ENCODE data around the gene ALOX15B.

ALOX15B gene

DNA sequence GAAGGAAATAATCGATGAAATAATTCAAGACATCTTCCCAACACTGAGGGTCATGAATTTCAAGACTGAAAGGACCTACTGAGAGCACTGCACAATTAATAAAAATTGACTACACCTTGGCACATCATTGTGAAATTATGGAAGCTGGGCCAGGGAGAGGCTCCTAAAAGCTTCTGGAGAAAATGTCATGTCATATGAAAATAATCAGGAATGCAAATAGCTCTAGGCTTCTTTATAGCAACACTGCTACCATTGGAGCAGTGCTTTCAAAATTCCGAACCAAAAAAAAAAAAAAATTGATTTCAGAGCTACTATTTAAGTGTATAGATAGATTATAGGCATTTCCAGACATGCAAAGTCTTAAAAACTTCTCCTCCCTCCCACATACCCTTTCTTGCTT lies 6.4 kb upstream of the ALOX15B start:
- in situ Hi-C loops (cut with MboI; ENCODE audit: low sequenced_read_pairs), result no loop called here

DNA sequence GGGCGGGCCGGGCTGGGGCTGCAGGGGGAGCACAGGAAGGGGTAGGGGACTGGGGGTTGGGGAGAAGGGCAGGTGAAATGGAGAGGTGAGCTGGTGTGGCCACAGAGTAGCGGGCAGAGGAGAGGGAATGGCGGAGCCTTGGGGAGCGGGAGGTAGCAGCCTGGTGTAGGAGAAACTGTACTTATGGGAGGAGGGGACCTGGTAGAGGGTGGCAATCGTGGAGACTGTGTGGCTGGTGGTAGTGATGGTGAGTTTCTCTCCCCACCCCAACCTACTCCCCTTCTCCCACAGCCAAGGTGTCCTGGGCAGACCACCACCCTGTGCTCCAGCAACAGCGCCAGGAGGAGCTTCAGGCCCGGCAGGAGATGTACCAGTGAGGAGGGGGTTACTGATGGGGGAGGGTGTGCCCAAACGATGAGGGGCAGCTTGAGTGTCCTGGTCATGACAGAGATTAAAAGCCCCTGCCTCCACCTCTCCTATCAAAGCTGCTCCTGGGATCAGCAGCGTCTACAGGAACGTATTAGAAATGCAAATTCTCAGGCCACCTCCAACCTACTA lies 831 bp downstream of the ALOX15B start:
- in situ Hi-C loops (cut with MboI; ENCODE audit: low sequenced_read_pairs), result loop anchor here (10.0 kb wide), 1 partner anchor 125 kb away; the partner anchor contains the start of gene RNF227

DNA sequence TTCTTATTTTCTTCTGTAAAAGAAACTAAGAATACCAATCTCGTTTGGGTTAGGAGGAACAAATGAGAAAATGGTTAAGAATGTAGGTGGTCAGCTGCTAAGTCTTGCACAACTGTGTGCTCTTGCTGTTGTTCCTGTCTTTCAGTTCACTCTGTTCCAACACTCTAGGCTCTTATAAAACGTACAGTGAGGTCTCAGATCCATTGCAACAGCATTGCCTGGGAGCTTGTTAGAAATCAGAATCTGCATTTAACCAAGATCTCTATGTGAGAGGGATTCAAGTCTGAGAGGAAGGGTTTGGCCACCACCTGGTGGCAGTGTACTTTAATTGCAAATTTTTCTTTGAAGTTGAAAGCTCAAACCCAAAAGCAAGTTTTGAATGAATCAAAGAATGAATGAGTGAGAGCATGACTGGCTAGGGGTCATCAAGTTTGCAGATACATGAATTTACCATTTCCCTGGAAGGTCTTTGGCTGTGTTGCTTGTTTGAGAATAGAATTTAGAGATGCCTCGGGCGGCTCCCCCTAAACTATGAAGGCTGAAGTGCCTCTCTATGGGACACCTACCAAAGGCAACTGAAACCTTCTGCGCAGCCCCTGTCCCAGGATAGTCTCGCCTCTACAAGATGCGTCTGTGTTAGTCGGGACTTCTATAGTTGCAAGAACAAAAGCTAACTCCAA lies 2.5 kb downstream of the ALOX15B start:
- in situ Hi-C loops (cut with MboI; ENCODE audit: low sequenced_read_pairs), result loop anchor here (10.0 kb wide), 1 partner anchor 127 kb away; the partner anchor contains the start of gene RNF227

DNA sequence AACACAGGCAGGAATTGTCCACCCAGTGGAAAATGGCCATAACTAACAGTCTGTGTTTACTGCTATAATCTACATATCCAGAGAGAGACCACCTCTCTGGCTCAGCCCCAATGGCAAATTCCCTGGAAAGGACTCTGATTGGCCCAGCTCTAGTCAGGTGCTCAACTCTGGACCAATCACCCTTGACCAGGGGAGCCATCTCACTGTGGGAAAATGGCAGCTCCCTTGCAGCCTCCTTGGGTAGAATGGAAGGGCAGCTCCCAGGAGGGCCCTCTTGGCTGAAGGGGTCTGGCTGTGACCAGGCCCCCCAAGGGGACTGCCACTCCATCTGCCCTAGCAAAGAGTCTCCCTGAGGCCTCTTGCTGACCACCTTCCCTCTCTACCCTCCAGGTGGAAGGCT lies 3.1 kb downstream of the ALOX15B start:
- in situ Hi-C loops (cut with MboI; ENCODE audit: low sequenced_read_pairs), result loop anchor here (10.0 kb wide), 1 partner anchor 127 kb away; the partner anchor contains the start of gene RNF227

GRCh38 chr17:8044819-8045810 lies 6.3 kb downstream of the ALOX15B start:
- in situ Hi-C loops (cut with MboI; ENCODE audit: low sequenced_read_pairs), result loop anchor here (10.0 kb wide), 1 partner anchor 130 kb away; the partner anchor contains the start of gene RNF227

- in situ Hi-C loops (cut with MboI; ENCODE audit: low sequenced_read_pairs), result loop anchor here (10.0 kb wide), 1 partner anchor 132 kb away; the partner anchor contains the start of gene RNF227
Measured at GRCh38 chr17:8046306-8046928, 7.6 kb downstream of the ALOX15B start.

GRCh38 chr17:8046929-8047768 lies 8.3 kb downstream of the ALOX15B start:
- in situ Hi-C loops (cut with MboI; ENCODE audit: low sequenced_read_pairs), result loop anchor here (10.0 kb wide), 1 partner anchor 132 kb away; the partner anchor contains the start of gene RNF227

- in situ Hi-C loops (cut with MboI; ENCODE audit: low sequenced_read_pairs), result loop anchor here (10.0 kb wide), 1 partner anchor 133 kb away; the partner anchor contains the start of gene RNF227
Measured at GRCh38 chr17:8047769-8048110, 8.9 kb downstream of the ALOX15B start.

DNA sequence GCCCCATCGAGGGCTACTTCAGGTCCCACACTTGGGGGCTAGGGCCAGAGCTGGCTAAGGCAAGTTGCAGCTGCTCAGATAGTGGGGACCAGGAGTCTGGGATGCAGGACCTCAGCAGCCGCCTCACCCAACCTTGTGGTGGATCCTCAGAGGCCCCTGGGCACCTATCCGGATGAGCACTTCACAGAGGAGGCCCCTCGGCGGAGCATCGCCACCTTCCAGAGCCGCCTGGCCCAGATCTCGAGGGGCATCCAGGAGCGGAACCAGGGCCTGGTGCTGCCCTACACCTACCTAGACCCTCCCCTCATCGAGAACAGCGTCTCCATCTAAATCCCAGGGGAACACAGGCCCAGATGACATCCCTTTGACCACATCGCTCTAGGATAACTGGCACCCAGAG lies 9.4 kb downstream of the ALOX15B start:
- in situ Hi-C loops (cut with MboI; ENCODE audit: low sequenced_read_pairs), result loop anchor here (10.0 kb wide), 1 partner anchor 133 kb away; the partner anchor contains the start of gene RNF227

- in situ Hi-C loops (cut with MboI; ENCODE audit: low sequenced_read_pairs), result loop anchor here (10.0 kb wide), 1 partner anchor 134 kb away; the partner anchor contains the start of gene RNF227
Measured at GRCh38 chr17:8048736-8049135, 9.9 kb downstream of the ALOX15B start.

- in situ Hi-C loops (cut with MboI; ENCODE audit: low sequenced_read_pairs), result loop anchor here (25.0 kb wide), 1 partner anchor 710 kb away; the partner anchor contains the start of gene SPDYE4
Measured at GRCh38 chr17:8051831-8052230, 13.0 kb downstream of the ALOX15B start.

DNA sequence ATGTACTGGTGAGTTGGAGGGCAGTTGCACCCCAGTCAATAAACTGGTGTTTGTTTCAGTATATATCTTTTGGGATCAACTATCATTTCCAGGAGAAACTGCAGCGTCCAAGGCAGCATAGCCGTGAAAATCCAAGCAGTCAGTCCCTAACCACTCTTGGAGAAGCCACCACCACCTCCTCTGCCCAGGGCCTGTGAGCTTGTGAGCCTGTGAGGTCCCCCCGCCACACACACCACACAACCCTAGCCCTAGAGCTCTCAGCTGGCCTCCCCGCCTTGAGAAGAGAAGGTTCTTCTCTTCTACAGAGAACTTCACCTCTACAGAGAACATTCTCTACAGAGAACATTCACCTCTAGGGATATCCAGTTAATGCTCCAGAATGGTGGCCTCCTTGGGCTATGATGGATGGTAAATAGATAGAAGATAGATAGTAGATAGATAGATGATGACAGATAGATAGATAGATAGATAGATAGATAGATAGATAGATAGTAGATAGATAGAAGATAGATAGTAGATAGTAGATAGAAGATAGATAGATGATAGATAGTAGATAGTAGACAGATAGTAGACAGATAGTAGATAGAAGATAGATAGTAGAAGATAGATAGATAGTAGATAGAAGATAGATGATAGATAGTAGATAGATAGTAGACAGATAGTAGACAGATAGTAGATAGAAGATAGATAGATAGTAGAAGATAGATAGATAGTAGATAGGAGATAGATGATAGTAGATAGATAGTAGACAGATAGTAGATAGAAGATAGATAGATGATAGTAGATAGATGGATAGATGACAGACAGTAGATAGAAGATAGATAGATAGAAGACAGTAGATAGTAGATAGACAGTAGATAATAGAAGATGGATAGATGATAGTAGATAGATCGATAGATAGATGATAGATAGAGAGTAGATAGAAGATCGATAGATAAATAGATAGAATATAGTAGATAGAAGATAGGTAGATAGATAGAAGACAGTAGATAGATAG lies 13.7 kb downstream of the ALOX15B start:
- in situ Hi-C loops (cut with MboI; ENCODE audit: low sequenced_read_pairs), result loop anchor here (25.0 kb wide), 1 partner anchor 710 kb away; the partner anchor contains the start of gene SPDYE4

DNA sequence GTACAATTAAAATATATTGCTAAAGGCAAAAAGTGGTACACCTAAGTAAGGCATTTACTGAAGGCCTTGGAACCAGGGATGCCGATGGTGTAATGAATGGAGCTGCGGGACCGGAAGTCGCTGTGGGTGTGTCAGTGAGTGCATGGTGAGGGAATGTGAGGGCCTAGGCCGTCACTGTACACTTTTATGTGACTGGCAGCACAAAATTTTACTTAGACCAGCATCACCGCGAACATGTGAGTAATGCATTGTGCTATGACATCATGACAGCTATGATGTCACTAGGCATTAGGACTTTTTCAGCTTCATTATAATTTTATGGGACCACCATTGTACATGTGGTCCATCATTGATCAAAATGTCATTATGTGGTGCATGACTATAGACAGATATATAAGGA lies 14.7 kb downstream of the ALOX15B start:
- in situ Hi-C loops (cut with MboI; ENCODE audit: low sequenced_read_pairs), result loop anchor here (25.0 kb wide), 1 partner anchor 709 kb away; the partner anchor contains the start of gene SPDYE4

DNA sequence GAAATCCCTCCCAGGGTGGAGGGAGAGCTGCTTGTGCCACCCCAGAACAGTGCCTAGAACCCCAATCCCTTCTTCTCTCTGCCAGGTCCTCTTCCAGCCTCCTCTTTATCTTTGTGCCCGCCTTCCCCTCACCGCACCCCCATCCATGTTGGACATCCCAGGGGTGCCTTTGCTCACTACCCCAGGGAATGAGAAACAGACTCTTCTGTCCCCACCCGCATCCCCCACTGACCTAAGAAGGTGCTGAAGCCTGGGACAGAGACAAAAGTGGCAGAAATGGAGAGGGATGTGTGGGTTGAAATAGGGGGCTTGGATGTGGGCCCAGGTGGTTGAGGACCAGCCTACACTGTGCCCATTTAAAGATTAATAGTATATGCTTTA lies 17.0 kb downstream of the ALOX15B start:
- in situ Hi-C loops (cut with MboI; ENCODE audit: low sequenced_read_pairs), result loop anchor here (25.0 kb wide), 1 partner anchor 706 kb away; the partner anchor contains the start of gene SPDYE4

GRCh38 chr17:8056232-8056975 lies 17.5 kb downstream of the ALOX15B start:
- in situ Hi-C loops (cut with MboI; ENCODE audit: low sequenced_read_pairs), result loop anchor here (25.0 kb wide), 1 partner anchor 706 kb away; the partner anchor contains the start of gene SPDYE4

- in situ Hi-C loops (cut with MboI; ENCODE audit: low sequenced_read_pairs), result loop anchor here (25.0 kb wide), 1 partner anchor 705 kb away; the partner anchor contains the start of gene SPDYE4
Measured at GRCh38 chr17:8056976-8057625, 18.2 kb downstream of the ALOX15B start.

DNA sequence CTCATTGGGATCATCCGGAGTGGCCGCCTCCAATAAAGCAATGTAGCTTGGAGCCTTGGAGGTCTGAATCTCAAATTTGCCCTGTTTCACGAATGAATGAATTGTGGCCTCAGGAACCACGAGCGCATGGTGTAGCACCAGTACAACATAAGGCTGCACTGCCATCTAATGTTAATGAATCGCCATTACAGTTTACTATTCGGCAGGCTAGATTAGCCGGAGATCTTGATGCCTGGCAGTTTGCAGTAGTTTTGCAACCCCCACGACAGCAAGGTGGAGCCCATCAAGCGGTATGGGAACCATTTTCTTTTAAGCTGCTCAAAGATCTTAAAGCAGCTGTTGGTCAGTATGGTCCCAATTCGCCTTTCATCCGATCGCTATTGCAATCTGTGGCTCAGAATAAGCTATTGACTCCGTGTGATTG lies 18.8 kb downstream of the ALOX15B start:
- in situ Hi-C loops (cut with MboI; ENCODE audit: low sequenced_read_pairs), result loop anchor here (25.0 kb wide), 1 partner anchor 705 kb away; the partner anchor contains the start of gene SPDYE4
